WI38 (cell line): ENCODE data around the gene TRABD2B.

Experiments
- H3K4me3 ChIP-seq: 2 replicates; pipeline ENCODE4 v1.5.1; 2011; ENCODE audit warnings: low read depth, mild to moderate bottlenecking, control low read depth, low read length
- CTCF ChIP-seq: IDR thresholded peaks from 2 replicates; pipeline ENCODE4 v1.5.1; 2012; ENCODE audit warnings: low read depth, mild to moderate bottlenecking, control low read depth, low read length

Gene TRABD2B

GRCh38 chr1:47711184-47711847, 285.9 kb downstream of the TRABD2B start:
- no peak for TF ChIP-seq CTCF
- H3K4me3 ChIP-seq = no peak overlapping the region
